Keratinocyte (primary cell): ENCODE results near the gene CFAP73. TPM values are rescaled to one million over a fixed set of nuclear protein-coding genes. Genes with fewer than 3 reads are reported as not detected.
A peak's percentile ranks its signal among the peaks of the same experiment; 100 is the strongest.

Experiments used
- DNase-seq: peaks from one replicate; pipeline ENCODE4 v3.0.0-alpha.2; 2011; ENCODE audit warnings: low read depth, missing footprints, low spot score
- FAIRE-seq: peaks from 2 replicates; lab custom pipeline; 2011; peaks lifted over from hg19 to GRCh38; lab: Jason Lieb, UNC
- H2AFZ ChIP-seq: 2 replicates; pipeline ENCODE4 v1.6.0; 2012; ENCODE audit warnings: low read length, control low read depth, inconsistent platforms; ENCODE audit not compliant: control insufficient read depth
- H3K27ac ChIP-seq: 2 replicates; pipeline ENCODE4 v1.5.1; 2011; ENCODE audit warnings: low read length; ENCODE audit not compliant: control insufficient read depth, insufficient read depth
- H3K27me3 ChIP-seq: 3 replicates; pipeline ENCODE4 v1.6.0; 2011; ENCODE audit warnings: low read length; ENCODE audit not compliant: control insufficient read depth, insufficient read depth; ENCODE audit errors: extremely low read depth
- H3K36me3 ChIP-seq, 2 experiments: 2 replicates in 1 of 2; 3 replicates in 1 of 2; pipeline ENCODE4 v1.5.1; 2011; ENCODE audit warnings: low read length in 2 of 2, mild to moderate bottlenecking in 1 of 2; ENCODE audit not compliant: control insufficient read depth in 2 of 2, insufficient read depth in 2 of 2; ENCODE audit errors: extremely low read depth in 1 of 2
- H3K4me1 ChIP-seq: 3 replicates; pipeline ENCODE4 v1.5.1; 2011; ENCODE audit warnings: low read length; ENCODE audit not compliant: control insufficient read depth, insufficient read depth; ENCODE audit errors: extremely low read depth
- H3K4me2 ChIP-seq: 3 replicates; pipeline ENCODE4 v1.6.0; 2011; ENCODE audit warnings: low read depth, low read length; ENCODE audit not compliant: control insufficient read depth, insufficient read depth; ENCODE audit errors: extremely low read depth
- H3K4me3 ChIP-seq, 3 experiments: fragments of 200-600 bp in 1 of 3; sonication (generic) in 1 of 3; 2 replicates in 2 of 3; 3 replicates in 1 of 3; pipeline ENCODE4 v1.5.1; 2011 to 2016; ENCODE audit warnings: low read length in 3 of 3, mild to moderate bottlenecking in 3 of 3, control low read depth in 2 of 3, inconsistent platforms in 1 of 3, low read depth in 1 of 3, mixed read lengths in 1 of 3, mixed run types in 1 of 3, moderate library complexity in 1 of 3; ENCODE audit not compliant: control insufficient read depth in 2 of 3, insufficient read depth in 2 of 3; ENCODE audit errors: extremely low read depth in 1 of 3
- H3K79me2 ChIP-seq: 2 replicates; pipeline ENCODE4 v1.6.0; 2012; ENCODE audit warnings: low read length; ENCODE audit not compliant: control insufficient read depth, insufficient read depth
- H3K9ac ChIP-seq: 3 replicates; pipeline ENCODE4 v1.6.0; 2011; ENCODE audit warnings: low read length; ENCODE audit not compliant: control insufficient read depth, insufficient read depth; ENCODE audit errors: extremely low read depth
- H3K9me1 ChIP-seq: 3 replicates; pipeline ENCODE4 v1.6.0; 2011; ENCODE audit warnings: low read length; ENCODE audit not compliant: control insufficient read depth, insufficient read depth; ENCODE audit errors: extremely low read depth
- H3K9me3 ChIP-seq: 2 replicates; pipeline ENCODE4 v1.5.1; 2012; ENCODE audit warnings: low read depth, low read length; ENCODE audit not compliant: control insufficient read depth
- H4K20me1 ChIP-seq: 3 replicates; pipeline ENCODE4 v1.6.0; 2011; ENCODE audit warnings: low read length; ENCODE audit not compliant: control insufficient read depth, insufficient read depth; ENCODE audit errors: extremely low read depth
- CTCF ChIP-seq, 3 experiments: IDR thresholded peaks in 1 of 3; conservative IDR thresholded peaks in 1 of 3; optimal IDR thresholded peaks in 1 of 3; 2 replicates in 2 of 3; 3 replicates in 1 of 3; pipeline versions ENCODE3 to v1.5.1; 2011; ENCODE audit warnings: low read length in 3 of 3, mild to moderate bottlenecking in 3 of 3, moderate library complexity in 2 of 3, control low read depth in 1 of 3, inconsistent platforms in 1 of 3; ENCODE audit not compliant: insufficient read depth in 2 of 3; ENCODE audit errors: extremely low read depth in 1 of 3
- EZH2 ChIP-seq: IDR thresholded peaks from one replicate; pipeline ENCODE4 v1.6.1; 2012; ENCODE audit warnings: inconsistent platforms, mild to moderate bottlenecking, low read length, moderate library complexity
- dilution Hi-C: fragments of 300-500 bp; cut with MboI; formaldehyde crosslinking; loops from one replicate; pipeline ENCODE4 v1.7.0; 2020; ENCODE audit warnings: low sequenced_read_pairs; ENCODE audit not compliant: extremely low pct_ligation_motif_present
- polyA plus RNA-seq, 5 experiments: library from polyadenylated mRNA; depleted of rRNA in 3 of 5; stranded (reverse) in 3 of 5; stranded (forward) in 1 of 5; unstranded in 1 of 5; fragments of >200 nt; gene quantifications; 1 replicate in 1 of 5; 2 replicates in 3 of 5; 3 replicates in 1 of 5; pipeline versions ENCODE4 v1.2.1 to v1.2.3, GENCODE V29; 2011 to 2012; ENCODE audit warnings: missing spikeins in 2 of 5, low read depth in 1 of 5, low replicate concordance in 1 of 5

The CFAP73 gene
- polyA plus RNA-seq, 1 donor (not counting 4 experiments of a cell fraction or from before 2014, with no cell fraction given): not detected

GRCh38 chr12:113173081-113173698 lies 23.7 kb downstream of the CFAP73 start:
- H3K27me3 ChIP-seq: no peaks in the 10 kb centered on the region
- no peak overlapping the region for H3K4me2 ChIP-seq
- H3K79me2 ChIP-seq: no peaks in the 10 kb centered on the region
- H3K9me3 ChIP-seq: no peaks in the 10 kb centered on the region
- H4K20me1 ChIP-seq: peaks cover 2% of the 10 kb centered on the region
- dilution Hi-C loops: loop anchor here (25.0 kb wide), 1 partner anchor 111 kb away; the partner anchor contains the start of gene DTX1
- TF ChIP-seq EZH2: no peak
- TF ChIP-seq CTCF (optimal IDR thresholded peaks at IDR 0.05 in 1 of 3, IDR thresholded peaks at IDR 0.05 in 1 of 3, conservative IDR thresholded peaks at IDR 0.05 in 1 of 3; ENCODE audit: extremely low read depth in 1 of 3, insufficient read depth in 2 of 3, low read length in 3 of 3): no peak
- no peaks in the 10 kb centered on the region for H3K4me1 ChIP-seq
- FAIRE-seq (no peak), DNase-seq (no peak)
- H3K36me3 ChIP-seq: peaks cover 52 to 69% of the 10 kb centered on the region in 2 experiments
- no peak overlapping the region for H3K27ac ChIP-seq
- no peaks in the 10 kb centered on the region for H3K9me1 ChIP-seq
- no peak overlapping the region for H2AFZ ChIP-seq
- no peak overlapping the region for H3K4me3 ChIP-seq
- H3K9ac ChIP-seq: no peak overlapping the region

GRCh38 chr12:113174461-113175384 lies 25.2 kb downstream of the CFAP73 start:
- no peaks in the 10 kb centered on the region for H3K79me2 ChIP-seq
- H3K36me3 ChIP-seq: peaks cover 60 to 69% of the 10 kb centered on the region in 2 experiments
- H3K9me1 ChIP-seq: no peaks in the 10 kb centered on the region
- TF ChIP-seq EZH2 (no peak), CTCF (optimal IDR thresholded peaks at IDR 0.05 in 1 of 3, IDR thresholded peaks at IDR 0.05 in 1 of 3, conservative IDR thresholded peaks at IDR 0.05 in 1 of 3; ENCODE audit: extremely low read depth in 1 of 3, insufficient read depth in 2 of 3, low read length in 3 of 3) (peak; percentile 88 to 98 (median 95))
- no peak overlapping the region for H3K4me2 ChIP-seq
- H3K4me1 ChIP-seq: no peaks in the 10 kb centered on the region
- no peaks in the 10 kb centered on the region for H3K27me3 ChIP-seq
- dilution Hi-C loops: loop anchor here (25.0 kb wide), 1 partner anchor 112 kb away; the partner anchor contains the start of gene DTX1
- H4K20me1 ChIP-seq: peaks cover 2% of the 10 kb centered on the region
- no peak for DNase-seq
- no peak overlapping the region for H3K9ac ChIP-seq
- H3K9me3 ChIP-seq: no peaks in the 10 kb centered on the region
- H3K27ac ChIP-seq: no peak overlapping the region
- no peak overlapping the region for H2AFZ ChIP-seq
- no peak for FAIRE-seq
- no peak overlapping the region for H3K4me3 ChIP-seq
